ENCODE measurements around the gene PLEKHF1. TPM values are rescaled to one million over a fixed set of nuclear protein-coding genes. Genes with fewer than 3 reads are reported as not detected.

The PLEKHF1 gene
- total RNA-seq, 1 donor from 2014 or later, result 17.3 TPM

DNA sequence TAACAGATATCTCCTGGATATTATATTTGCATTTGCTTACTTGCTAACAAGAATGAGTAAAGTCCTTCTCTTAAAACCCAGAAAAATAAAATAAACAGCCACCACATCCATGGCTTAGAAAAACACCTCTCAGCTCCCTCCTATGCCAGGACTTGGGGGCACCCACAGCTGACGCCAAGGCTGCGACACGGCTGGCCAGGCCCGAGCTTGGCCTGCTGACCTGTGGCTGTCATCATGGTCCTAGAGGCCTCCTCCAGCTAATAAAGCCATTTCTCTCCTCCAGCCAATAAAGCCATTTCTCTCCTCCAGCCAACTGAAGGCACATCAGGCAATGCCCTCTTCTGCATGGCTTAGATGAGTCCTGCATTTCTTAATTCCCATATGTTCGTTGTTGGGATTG is 28.9 kb downstream of the PLEKHF1 start:
- Histone ChIP-seq H3K27me3 (no peaks in the 10 kb centered on the region), H3K27ac (no peak overlapping the region), H3K9me3 (peaks cover 3% of the 10 kb centered on the region), H3K4me3 (no peak overlapping the region), H3K4me1 (no peaks in the 10 kb centered on the region), H3K36me3 (no peaks in the 10 kb centered on the region)
- intact Hi-C loops (cut with DNase I), result no loop called here
- ATAC-seq (no peak), DNase-seq (no peak)
- TF ChIP-seq, protein P1, sequence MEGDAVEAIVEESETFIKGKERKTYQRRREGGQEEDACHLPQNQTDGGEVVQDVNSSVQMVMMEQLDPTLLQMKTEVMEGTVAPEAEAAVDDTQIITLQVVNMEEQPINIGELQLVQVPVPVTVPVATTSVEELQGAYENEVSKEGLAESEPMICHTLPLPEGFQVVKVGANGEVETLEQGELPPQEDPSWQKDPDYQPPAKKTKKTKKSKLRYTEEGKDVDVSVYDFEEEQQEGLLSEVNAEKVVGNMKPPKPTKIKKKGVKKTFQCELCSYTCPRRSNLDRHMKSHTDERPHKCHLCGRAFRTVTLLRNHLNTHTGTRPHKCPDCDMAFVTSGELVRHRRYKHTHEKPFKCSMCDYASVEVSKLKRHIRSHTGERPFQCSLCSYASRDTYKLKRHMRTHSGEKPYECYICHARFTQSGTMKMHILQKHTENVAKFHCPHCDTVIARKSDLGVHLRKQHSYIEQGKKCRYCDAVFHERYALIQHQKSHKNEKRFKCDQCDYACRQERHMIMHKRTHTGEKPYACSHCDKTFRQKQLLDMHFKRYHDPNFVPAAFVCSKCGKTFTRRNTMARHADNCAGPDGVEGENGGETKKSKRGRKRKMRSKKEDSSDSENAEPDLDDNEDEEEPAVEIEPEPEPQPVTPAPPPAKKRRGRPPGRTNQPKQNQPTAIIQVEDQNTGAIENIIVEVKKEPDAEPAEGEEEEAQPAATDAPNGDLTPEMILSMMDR (IDR thresholded peaks at IDR 0.05), result no peak

DNA sequence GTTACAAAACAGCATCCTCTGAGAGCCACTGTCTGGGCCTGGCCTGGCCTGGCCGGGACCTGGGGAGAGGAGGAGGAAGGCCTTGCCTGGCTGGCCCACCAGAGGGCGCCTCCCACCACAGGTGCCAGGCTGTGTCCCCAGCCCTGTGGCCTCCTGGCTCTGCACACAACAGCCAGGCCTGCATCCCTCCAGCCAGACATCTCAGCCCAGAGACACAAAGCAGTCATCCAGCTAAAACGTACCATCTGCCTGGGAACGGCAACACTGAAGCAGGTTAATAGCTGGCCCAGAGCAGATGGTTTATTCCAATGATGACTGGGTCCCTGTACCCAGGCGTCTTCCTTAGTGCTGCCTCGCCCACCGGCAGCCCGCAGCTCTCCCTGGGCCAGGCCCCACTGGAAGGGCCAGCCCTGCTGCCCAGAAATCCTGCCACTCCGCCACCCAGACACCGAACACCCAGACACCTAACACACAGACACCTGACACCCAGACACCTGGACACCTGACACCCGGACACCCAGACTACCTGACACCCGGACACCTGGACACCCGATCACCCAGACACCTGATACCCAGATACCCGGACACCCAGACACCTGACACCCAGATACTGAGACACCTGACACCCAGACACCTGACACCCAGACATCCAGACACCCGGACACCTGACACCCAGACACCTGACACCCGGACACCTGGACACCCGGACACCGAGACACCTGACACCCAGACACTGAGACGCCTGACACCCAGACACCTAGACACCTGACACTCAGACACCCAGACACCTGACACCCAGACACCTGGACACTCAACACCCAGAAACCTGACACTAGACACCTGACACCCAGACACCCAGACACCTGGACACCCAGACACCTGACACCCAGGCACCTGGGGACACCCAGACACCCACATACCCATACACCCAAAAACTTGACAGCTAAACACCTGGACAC is 29.7 kb downstream of the PLEKHF1 start:
- no peaks in the 10 kb centered on the region for H3K27me3 ChIP-seq
- TF ChIP-seq, protein P1 (IDR thresholded peaks at IDR 0.05), result peak; percentile 92
- H3K9me3 ChIP-seq, result peaks cover 3% of the 10 kb centered on the region
- H3K4me1 ChIP-seq, result no peaks in the 10 kb centered on the region
- peak; percentile 89 for DNase-seq
- no peak overlapping the region for H3K27ac ChIP-seq
- peak; percentile 98 for ATAC-seq
- intact Hi-C loops (cut with DNase I), result loop anchor here (5.0 kb wide), 1 partner anchor 83 kb away; no protein-coding TSS in a partner anchor
- H3K36me3 ChIP-seq, result no peaks in the 10 kb centered on the region
- H3K4me3 ChIP-seq, result no peak overlapping the region

- DNase-seq (no peak), ATAC-seq (no peak)
- intact Hi-C loops (cut with DNase I), result loop anchor here (5.0 kb wide), 1 partner anchor 84 kb away; no protein-coding TSS in a partner anchor
Measured at GRCh38 chr19:29695765-29696564, 30.7 kb downstream of the PLEKHF1 start.

DNA sequence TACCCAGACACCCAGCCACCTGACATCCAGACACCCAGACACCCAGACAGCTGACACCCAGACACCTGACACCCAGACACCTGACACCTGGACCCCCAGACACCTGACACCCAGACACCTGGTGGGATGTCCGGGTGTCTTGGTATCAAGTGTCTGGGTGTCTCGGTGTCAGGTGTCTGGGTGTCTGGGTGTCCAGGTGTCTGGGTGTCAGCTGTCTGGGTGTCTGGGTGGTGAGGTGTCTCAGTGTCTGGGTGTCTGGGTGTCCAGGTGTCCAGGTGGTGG is 31.2 kb downstream of the PLEKHF1 start:
- Histone ChIP-seq H3K9me3 (no peaks in the 10 kb centered on the region), H3K27ac (no peak overlapping the region), H3K4me1 (no peaks in the 10 kb centered on the region), H3K27me3 (no peaks in the 10 kb centered on the region), H3K4me3 (no peak overlapping the region), H3K36me3 (no peaks in the 10 kb centered on the region)
- TF ChIP-seq, protein P1 (IDR thresholded peaks at IDR 0.05), result no peak
- ATAC-seq (no peak), DNase-seq (no peak)
- intact Hi-C loops (cut with DNase I), result loop anchor here (5.0 kb wide), 1 partner anchor 84 kb away; no protein-coding TSS in a partner anchor

More at GRCh38 chr19:29695765-29696564, 30.7 kb downstream of the PLEKHF1 start:
- Histone ChIP-seq H3K36me3 (no peaks in the 10 kb centered on the region), H3K27me3 (no peaks in the 10 kb centered on the region), H3K9me3 (no peaks in the 10 kb centered on the region), H3K4me1 (no peaks in the 10 kb centered on the region), H3K27ac (no peak overlapping the region), H3K4me3 (no peak overlapping the region)
- TF ChIP-seq, protein P1 (IDR thresholded peaks at IDR 0.05), result no peak

DNA sequence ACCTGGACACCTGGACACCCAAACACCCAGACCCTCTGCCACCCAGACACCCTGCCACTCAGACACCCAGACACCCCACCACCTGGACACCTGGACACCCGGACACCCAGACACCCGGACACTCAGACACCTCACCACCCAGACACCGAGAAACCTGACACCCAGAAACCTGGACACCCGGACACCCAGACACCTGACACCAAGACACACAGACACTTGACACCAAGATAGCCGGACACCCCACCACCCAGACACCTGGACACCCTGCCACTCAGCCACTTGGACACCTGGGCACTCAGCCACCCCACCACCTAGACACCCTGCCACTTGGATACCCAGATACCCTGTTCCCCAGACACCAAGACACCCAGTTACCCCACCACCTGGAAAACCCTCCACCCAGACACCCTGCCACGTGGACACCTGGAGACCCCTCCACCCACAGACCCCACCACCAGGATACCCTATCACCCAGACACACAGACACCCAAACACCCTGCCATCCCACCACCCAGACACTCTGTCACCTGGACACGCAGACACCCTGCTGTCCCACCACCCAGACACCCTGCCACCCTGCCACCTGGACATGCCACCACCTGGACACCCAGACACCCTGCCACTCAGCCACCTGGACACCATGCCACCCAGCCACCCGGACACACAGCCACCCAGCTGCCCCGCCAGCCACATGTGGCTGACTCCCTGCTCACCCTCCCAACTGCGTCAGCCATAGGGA is 32.4 kb downstream of the PLEKHF1 start:
- H3K27ac ChIP-seq, result no peak overlapping the region
- intact Hi-C loops (cut with DNase I), result loop anchor here (5.0 kb wide), 1 partner anchor 85 kb away; no protein-coding TSS in a partner anchor
- no peak overlapping the region for H3K4me3 ChIP-seq
- DNase-seq, result peak; percentile 53
- no peaks in the 10 kb centered on the region for H3K4me1 ChIP-seq
- TF ChIP-seq, protein P1 (IDR thresholded peaks at IDR 0.05), result no peak
- H3K27me3 ChIP-seq, result no peaks in the 10 kb centered on the region
- no peak for ATAC-seq
- peaks cover 3% of the 10 kb centered on the region for H3K36me3 ChIP-seq
- H3K9me3 ChIP-seq, result no peaks in the 10 kb centered on the region

All from upper lobe of right lung (tissue), 1 donor.